AG09309 (cell line): ENCODE data around the gene HOXB3.

Experiments
- DNase-seq: peaks from one replicate; pipeline ENCODE4 v3.0.0-alpha.2; 2010; ENCODE audit warnings: low read depth
- H3K4me3 ChIP-seq: 2 replicates; pipeline ENCODE4 v1.5.1; 2011; ENCODE audit warnings: mild to moderate bottlenecking, low read depth, low read length, moderate library complexity; ENCODE audit not compliant: control insufficient read depth
- CTCF ChIP-seq: IDR thresholded peaks from 2 replicates; pipeline ENCODE4 v1.5.1; 2011; ENCODE audit warnings: mild to moderate bottlenecking, low read depth, low read length, inconsistent platforms; ENCODE audit not compliant: insufficient read depth, control insufficient read depth; ENCODE audit errors: missing control alignments

HOXB3 gene

GRCh38 chr17:48576479-48577309, 13.3 kb downstream of the HOXB3 start:
- TF ChIP-seq CTCF = no peak
- no peak overlapping the region for H3K4me3 ChIP-seq
- DNase-seq = no peak

GRCh38 chr17:48575673-48576478, 14.2 kb downstream of the HOXB3 start:
- H3K4me3 ChIP-seq = no peak overlapping the region
- DNase-seq = no peak
- no peak for TF ChIP-seq CTCF

DNA sequence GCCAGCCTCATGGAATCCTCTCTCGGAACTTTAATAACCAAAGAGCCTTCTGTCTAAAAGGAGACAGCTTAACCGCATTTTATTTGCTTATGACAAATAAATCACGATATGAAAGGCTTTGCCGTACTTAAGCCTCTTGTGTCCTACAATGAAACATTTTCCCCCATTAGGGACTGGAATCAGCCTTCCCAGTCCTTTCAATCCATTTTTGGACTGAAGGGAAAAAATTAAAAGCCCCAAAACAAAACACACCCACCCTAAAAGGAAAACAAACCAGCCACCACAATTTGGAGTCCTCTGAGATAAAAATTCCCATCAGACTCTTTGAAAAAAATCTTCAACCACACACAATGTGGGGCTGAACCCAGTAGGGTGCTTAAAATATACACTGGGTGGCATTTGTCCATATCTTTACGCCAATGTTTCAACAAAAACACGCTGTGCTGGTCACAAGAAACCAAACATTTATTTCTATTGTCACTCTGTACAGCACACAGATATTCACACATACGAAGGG, 14.9 kb downstream of the HOXB3 start:
- H3K4me3 ChIP-seq = no peak overlapping the region

GRCh38 chr17:48574505-48575065, 15.5 kb downstream of the HOXB3 start:
- no peak for DNase-seq
- H3K4me3 ChIP-seq = no peak overlapping the region
- no peak for TF ChIP-seq CTCF

More for the DNA sequence above, 14.9 kb downstream of the HOXB3 start:
- no peak for DNase-seq
- TF ChIP-seq CTCF = no peak

DNA sequence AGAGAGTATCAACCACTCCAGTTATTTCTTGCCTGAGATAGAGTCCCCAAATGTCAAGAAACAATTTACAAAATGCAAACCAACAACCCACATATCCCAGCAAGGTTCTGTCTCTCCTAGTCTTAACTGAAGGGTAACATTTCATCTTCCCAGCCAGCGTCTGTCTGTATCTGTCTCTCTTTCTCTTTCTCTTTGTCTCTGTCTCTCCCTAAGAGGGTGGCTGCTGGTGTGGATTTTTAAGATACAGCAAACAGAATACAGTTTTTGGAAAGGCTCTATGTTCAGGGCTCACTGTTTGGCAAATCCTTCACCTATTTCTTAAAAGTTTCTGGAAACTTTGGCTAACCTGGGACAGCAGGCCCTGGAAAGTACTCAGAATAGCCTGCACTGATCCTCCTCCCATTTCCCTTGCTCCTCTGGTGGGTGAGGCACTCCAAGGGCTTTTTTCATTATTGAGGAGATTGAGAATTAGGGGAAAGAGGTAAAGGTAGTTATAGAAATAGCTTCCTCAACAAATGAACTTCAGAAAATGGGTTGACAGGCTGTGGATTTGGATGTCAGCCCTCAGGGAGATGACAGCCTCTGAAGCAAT, 18.1 kb downstream of the HOXB3 start:
- no peak overlapping the region for H3K4me3 ChIP-seq
- no peak for DNase-seq
- no peak for TF ChIP-seq CTCF

- no peak for DNase-seq
- TF ChIP-seq CTCF = no peak
- no peak overlapping the region for H3K4me3 ChIP-seq
These were observed 18.8 kb downstream of the HOXB3 start for GRCh38 chr17:48571024-48571818.
